Omental fat pad (tissue), 4 donors: ENCODE results near the gene PPP5C. TPM values are rescaled to one million over a fixed set of nuclear protein-coding genes. Genes with fewer than 3 reads are reported as not detected.
"Not testable (repeated sequence)": the region's sequence is repeated elsewhere in the genome, so short reads cannot be mapped to it uniquely, and the experiment has no call there.

Experiments
- ATAC-seq: fragments of 150-250 bp; one replicate; pipeline ENCODE4 v1.9.1; 2016; ENCODE audit warnings: mild to moderate bottlenecking, moderate library complexity; ENCODE audit not compliant: low FRiP score
- DNase-seq: peaks from one replicate; pipeline ENCODE4 v3.0.0-alpha.2; 2019; ENCODE audit warnings: low spot score
- total RNA-seq, 4 donors: library from RNA; depleted of rRNA; stranded (reverse); fragments of >200 nt; gene quantifications; one replicate each; pipeline ENCODE4 v1.1.0, GENCODE V29; 2016
- TF ChIP-seq, protein P1 (sequence below), 3 donors: fragments of 450-650 bp; IDR thresholded peaks; one replicate each; pipeline ENCODE4 v1.5.1; 2016 to 2017; ENCODE audit warnings: antibody characterized with exemption in 3 of 3, mild to moderate bottlenecking in 3 of 3, moderate library complexity in 2 of 3

Gene PPP5C
- total RNA-seq, 4 donors from 2014 or later: 43.2 to 63.8 (median 49.5) TPM

DNA sequence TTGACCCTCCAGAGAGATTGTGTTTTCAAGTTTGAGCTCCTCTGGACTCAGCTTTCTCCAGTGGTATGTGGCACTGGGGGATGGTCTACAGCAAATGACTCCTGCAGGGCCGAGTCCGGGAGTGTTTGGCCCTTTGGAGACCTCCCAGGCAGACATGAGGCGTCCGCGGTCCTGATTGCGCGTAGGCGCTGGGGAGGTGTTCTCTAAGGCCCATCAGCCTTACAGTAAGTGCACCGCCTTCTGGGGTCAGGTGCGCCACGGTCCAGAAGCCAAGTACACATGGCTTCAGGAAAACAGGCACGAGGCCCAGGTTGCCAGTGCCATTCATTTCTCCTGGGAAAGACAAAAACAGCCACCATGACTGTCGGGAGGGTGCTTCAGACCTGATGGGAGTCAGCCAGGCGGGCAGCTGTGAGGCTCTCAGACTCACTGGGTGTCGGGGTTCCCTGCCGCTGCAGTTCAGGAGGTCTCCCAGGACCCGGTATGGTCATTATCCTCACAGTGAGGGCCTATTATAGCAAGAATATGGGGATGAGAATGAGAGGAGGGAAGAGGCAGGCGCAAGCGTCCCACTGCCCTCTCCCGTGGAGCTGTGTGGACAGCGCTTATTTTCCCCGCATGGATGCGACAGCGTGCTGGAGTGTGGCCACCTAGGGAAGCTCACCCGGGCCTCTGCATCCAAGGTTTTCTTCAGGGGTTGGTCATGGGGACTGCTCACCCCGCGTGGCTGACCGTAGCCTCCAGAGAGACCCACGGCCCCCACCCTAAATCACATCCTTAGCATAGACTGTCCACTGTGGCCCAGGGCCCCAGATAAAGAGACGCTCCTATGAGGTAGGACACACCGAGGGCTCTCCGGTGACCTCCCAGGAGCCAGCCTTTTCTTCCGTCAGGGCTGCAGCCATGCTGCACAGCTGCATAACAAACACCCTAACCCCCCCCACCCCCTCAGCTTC, 44.7 kb downstream of the PPP5C start:
- TF ChIP-seq, protein P1, sequence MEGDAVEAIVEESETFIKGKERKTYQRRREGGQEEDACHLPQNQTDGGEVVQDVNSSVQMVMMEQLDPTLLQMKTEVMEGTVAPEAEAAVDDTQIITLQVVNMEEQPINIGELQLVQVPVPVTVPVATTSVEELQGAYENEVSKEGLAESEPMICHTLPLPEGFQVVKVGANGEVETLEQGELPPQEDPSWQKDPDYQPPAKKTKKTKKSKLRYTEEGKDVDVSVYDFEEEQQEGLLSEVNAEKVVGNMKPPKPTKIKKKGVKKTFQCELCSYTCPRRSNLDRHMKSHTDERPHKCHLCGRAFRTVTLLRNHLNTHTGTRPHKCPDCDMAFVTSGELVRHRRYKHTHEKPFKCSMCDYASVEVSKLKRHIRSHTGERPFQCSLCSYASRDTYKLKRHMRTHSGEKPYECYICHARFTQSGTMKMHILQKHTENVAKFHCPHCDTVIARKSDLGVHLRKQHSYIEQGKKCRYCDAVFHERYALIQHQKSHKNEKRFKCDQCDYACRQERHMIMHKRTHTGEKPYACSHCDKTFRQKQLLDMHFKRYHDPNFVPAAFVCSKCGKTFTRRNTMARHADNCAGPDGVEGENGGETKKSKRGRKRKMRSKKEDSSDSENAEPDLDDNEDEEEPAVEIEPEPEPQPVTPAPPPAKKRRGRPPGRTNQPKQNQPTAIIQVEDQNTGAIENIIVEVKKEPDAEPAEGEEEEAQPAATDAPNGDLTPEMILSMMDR (IDR thresholded peaks at IDR 0.05): no peak
- ATAC-seq: no peak
- no peak for DNase-seq

DNA sequence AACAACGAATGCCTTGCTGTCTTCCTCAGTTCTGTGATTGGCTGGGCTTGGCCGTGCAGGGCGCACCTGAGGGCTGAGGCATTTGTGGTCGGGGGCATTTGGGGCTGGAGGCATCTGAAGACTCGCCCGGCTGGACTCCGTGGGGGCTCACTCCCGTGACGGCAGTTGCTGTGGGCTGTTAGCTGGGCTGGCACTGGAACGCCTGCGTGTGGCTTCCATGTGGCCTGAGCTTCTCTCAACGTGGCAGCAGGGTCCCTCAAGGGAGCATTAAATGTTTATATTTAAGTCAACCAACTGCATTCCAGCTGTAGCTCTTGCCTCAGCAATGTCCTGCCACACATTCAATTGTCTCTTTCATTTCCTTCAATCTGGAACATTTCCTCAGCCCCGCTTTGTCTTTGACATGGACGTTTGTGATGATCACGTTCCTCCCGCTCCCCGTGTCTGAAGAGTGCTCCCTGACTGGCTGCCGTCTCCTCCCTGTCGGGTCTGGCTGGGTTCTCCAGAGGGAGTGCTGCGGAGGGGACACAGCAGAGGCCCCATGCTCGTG, 45.4 kb downstream of the PPP5C start:
- TF ChIP-seq, protein P1 (IDR thresholded peaks at IDR 0.05): no peak
- DNase-seq (no peak), ATAC-seq (no peak)

DNA sequence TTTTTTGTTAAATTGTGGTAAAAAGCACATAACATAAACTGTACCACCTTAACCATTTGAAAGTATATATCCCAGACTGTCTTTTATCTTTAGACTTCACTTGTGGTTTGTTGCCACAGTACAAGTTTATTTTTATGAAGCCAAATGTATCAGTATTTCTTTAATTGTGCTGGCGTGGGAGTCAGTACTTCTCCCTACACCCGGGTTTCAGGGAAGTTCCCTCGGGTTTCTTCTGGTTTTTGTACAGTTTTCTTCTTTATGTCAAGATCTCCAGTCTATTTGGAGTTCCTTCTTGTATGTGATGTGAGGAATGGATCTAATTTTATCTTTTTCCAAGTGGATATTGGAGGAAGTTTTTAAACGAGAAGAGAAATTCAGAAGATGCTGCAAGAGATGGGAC, 46.0 kb downstream of the PPP5C start:
- DNase-seq: no peak
- ATAC-seq: no peak
- TF ChIP-seq, protein P1 (IDR thresholded peaks at IDR 0.05): no peak

DNA sequence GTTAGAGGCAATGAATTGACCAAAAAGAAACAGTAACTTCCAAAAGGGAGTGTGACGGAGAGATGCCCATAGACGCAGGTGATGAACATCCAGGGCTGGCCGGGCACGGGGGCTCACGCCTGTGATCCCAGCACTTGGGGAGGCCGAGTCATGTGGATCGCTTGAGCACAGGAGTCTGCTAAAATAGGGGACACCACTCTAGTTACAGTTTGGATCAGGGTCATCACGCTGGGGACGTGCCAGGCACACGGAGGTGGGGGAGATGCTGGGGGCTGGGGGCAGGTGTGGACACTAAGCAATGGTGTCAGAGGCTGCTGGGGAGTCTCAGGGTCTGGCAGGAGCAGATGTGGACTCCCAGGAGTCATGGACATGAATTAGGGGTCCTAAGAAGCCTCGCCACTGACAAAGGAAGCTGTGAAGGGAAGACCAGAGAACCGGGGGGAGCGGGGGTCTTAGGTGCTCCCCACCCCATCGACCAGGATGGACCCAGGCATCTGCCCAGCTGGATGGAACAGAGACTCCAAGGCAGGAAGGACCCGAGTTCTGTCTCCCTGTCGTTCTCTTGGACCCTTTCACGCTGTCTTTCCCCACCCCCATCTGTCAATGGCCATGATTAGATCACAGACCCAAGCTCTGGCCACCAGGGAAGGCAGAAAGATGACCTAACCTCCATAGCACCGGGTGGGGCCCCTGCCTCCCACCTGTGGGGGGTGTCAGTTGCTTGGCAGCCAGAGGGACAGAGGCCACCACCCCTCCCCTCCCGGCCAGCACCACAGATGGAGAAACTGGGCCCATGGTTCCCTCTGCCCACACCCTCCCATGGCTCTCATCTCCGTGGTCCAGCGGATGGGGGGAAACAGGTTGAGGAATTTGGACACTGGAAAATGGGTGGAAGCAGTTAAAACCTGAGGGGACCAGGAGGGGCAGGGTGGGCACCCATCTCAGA, 46.8 kb downstream of the PPP5C start:
- no peak for ATAC-seq
- no peak for DNase-seq
- TF ChIP-seq, protein P1 (IDR thresholded peaks at IDR 0.05): no peak

DNA sequence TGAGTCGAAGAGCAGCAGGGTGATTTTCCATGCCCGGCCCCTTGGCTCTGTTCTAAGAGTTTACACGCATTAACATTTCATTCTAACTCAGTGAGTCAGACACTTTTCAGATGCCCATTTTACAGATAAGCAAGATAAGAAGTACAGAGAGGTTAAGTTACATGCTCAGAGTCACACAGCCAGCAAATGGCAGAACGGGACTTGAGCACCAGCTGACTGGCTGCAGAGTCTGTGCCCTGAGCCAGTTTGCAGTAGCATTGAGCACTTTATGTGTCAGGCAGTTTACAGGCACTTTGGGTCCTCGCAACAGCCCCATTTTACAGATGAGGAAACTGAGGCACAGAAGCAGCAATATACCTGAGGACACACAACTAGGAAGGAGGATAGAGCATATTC, 47.5 kb downstream of the PPP5C start:
- no peak for ATAC-seq
- DNase-seq: no peak
- TF ChIP-seq, protein P1 (IDR thresholded peaks at IDR 0.05): no peak

DNA sequence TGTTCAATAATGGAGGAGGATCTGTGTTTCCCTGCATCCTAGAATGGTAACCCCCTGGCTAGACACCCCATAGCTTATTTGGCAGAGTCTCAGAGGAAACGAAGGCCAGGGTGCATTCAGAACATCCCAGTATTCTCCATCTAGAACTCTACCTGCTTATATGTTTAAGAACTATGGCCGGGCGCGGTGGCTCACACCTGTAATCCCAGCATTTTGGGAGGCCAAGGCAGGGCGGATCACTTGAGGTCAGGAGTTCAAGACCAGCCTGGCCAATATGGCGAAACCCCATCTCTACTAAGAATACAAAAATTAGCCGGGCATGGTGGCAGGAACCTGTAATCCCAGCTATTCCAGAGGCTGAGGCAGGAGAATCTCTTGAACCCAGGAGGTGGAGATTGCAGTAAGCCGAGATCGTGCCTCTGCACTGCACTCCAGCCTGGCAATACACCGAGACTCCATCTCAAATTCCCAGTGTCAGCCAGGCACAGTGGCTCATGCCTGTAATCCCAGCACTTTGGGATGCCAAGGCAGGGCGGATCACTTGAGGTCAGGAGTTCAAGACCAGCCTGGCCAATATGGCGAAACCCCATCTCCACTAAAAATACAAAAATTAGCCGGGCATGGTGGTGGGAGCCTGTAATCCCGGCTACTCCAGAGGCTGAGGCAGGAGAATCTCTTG, 51.1 kb downstream of the PPP5C start:
- DNase-seq, ATAC-seq: not testable (repeated sequence)
